Hindlimb muscle (tissue), 1 donor: Measurements from ENCODE around the gene DPEP2NB. TPM values are rescaled to one million over a fixed set of nuclear protein-coding genes. Genes with fewer than 3 reads are reported as not detected.
"Not testable (repeated sequence)": the region's sequence is repeated elsewhere in the genome, so short reads cannot be mapped to it uniquely, and the experiment has no call there.

Source experiments
- DNase-seq: peaks from one replicate; pipeline ENCODE4 v3.0.0-alpha.2; 2013
- polyA plus RNA-seq: library from polyadenylated mRNA; unstranded; fragments of 120-200 nt; gene quantifications from one replicate; pipeline ENCODE4 v1.2.1, GENCODE V29; 2013; ENCODE audit not compliant: insufficient read length

Gene DPEP2NB
- polyA plus RNA-seq: not detected

DNA sequence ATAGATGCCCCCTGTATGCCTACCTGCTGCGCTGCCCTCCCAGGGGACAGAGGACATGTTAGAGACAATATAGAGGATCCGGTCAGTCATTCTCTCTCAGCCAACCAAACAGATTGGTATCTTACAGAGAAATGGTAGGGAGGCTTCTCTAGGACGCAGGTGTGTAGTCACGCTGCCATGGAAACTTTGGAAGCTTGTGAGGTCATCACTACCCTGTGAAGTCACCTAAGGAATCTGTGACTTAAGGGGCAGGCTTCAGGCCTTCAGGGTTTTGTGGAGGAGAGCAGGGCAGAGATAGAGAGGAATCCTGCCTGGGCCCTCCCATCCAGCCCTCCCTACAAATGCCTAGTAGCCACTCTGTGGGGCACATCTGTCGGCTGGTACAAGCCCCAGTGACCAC, at the start of gene DPEP2NB:
Gene DPEP2NB, minus strand, starts transcription at position 231 of the 400 bp plus-strand sequence. Its CDS starts 141 bp downstream, at position 90.
- no peak for DNase-seq

- peak; percentile 40 for DNase-seq
These were observed 49.2 kb upstream of the DPEP2NB start for GRCh38 chr16:68064791-68065365.

DNA sequence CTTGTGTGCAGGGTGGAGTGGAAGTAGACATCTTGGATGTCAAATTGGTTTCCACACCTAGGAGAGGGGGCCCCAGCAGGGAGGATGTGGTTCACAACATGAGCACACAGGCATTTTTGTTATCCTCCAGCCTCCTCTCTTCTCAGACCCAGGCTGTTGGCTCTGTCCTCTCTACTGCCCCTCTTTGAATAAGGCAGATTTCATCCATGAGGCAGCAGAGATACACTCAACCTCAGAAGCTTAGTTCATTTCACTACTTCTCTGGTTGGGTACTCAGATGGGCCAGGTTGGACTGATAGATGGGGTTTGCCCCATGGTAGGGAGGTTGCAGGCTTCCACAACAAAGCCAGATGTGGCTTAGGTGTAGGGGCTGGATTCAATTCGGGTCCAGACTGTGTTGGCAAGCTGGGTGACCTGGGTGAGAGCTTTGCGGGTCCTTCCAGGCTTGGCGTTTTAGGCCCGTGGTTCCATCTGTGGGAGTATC, 47.2 kb upstream of the DPEP2NB start:
- no peak for DNase-seq

- DNase-seq: no peak
These were observed 45.7 kb upstream of the DPEP2NB start for GRCh38 chr16:68061396-68061795.

- DNase-seq: no peak
These were observed 44.1 kb upstream of the DPEP2NB start for GRCh38 chr16:68059804-68060203.

DNA sequence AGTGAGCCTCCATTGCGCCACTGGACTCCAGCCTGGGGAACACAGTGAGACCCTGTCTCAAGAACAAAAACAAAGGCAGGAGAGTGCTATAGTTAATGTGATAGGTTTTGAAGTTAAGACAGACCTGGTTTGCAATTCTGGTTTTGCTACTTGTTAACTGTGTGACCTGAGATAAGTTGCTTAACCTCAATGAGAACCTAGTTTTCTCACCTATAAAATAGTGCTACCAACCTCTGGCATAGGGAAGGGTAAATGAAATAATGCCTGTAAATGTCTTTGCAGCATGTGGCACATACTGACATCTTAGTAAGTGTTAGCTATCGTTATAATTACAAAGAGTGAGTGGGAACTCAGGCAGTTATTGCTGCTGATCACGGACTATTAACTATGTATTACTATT, 39.7 kb upstream of the DPEP2NB start:
- no peak for DNase-seq

GRCh38 chr16:68049449-68049848, 33.7 kb upstream of the DPEP2NB start:
- DNase-seq: no peak

- no peak for DNase-seq
These were observed 32.3 kb upstream of the DPEP2NB start for GRCh38 chr16:68047987-68048386.

DNA sequence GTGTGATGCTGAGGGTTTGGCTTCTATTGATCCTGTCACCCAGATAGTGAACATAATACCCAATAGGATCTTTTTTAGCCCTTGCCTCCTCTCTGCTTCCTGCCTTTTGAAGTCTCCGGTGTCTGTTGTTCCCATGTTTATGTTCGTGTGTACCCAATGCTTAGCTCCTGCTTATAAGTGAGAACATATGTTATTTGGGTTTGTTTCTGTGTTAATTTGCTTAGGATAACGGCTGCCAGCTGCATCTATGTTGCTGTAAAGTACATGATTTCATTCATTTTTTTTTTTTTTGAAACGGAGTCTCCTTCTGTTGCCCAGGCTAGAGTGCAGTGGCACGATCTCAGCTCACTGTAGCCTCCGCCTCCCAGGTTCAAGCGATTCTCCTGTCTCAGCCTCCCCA, 30.4 kb upstream of the DPEP2NB start:
- DNase-seq: no peak

DNA sequence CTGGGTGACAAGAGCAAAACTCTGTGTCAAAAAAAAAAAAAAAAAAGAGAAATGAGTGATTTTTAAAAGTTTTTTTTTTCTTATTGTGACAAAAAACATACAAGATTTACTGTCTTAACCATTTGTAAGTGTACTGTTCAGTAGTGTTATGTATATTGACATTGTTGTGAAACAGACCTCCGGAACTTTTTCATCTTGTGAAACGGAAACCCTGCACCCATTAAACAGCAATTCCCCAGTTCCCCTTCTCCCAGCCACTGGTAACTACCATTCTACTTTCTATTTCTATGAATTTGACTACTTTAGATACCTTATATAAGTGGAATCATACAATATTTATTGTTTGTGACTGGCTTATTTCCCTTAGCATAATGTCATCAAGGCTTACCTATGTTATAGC, 26.1 kb upstream of the DPEP2NB start:
- DNase-seq: no peak

- peak; percentile 44 for DNase-seq
These were observed 25.0 kb upstream of the DPEP2NB start for GRCh38 chr16:68040506-68041288.

DNA sequence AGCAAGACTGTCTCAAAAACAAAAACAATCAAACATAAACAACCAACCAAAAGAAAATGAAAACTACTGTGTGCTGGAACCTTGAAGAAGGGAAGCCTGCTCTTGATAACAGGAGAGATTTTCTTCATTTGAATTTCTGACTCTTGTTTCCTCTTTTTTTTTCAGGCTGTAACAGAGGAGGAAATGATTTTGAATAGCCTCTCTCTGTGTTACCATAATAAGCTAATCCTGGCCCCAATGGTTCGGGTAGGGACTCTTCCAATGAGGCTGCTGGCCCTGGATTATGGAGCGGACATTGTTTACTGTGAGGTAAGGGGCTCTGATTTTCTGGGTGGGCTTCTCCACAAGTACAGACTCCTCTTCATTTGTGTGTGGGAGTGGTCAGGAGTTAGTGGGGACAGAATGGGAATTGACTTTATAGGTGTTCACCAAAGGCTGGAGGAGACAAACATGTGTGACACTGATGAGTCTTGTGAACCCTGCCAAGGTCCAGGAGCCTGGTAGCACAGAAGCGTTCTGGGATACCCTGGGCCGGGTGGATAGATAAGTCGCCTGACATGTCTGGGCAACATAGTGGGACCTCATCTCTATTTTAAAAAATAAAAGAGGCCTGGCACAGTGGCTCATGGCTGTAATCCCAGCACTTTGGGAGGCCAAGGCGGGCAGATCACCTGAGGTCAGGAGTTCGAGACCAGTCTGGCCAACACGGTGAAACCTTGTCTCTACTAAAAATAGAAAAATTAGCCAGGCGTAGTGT, 22.3 kb upstream of the DPEP2NB start:
- DNase-seq: no peak

GRCh38 chr16:68035227-68035626, 19.5 kb upstream of the DPEP2NB start:
- no peak for DNase-seq

- no peak for DNase-seq
These were observed 17.4 kb upstream of the DPEP2NB start for GRCh38 chr16:68033101-68033500.

- DNase-seq: no peak
These were observed 16.2 kb upstream of the DPEP2NB start for GRCh38 chr16:68031951-68032350.

DNA sequence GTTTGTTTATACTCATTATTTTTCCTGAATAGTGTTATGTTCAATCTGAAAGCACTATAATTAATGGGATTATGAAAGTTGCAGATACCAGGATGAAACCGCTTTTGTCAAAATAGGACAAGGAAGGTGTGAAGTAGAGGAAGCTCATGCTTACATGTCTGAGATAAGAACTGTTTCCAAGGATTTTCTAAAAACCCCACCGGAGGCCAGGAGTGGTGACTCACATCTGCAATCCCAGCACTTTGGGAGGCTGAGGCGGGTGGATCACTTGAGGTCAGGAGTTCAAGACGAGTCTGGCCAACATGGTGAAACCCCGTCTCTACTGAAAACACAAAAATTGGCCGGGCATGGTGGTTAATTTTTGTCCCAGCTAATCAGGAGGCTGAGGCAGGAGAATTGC, 14.4 kb upstream of the DPEP2NB start:
- DNase-seq: not testable (repeated sequence)

GRCh38 chr16:68028996-68029395, 13.3 kb upstream of the DPEP2NB start:
- DNase-seq: no peak

GRCh38 chr16:68022728-68023537, 7.2 kb upstream of the DPEP2NB start, which contains the start of the genes DDX28 and DUS2:
Gene DDX28 (minus strand): TSS chr16:68023232. CDS start chr16:68023202, 30 bp downstream.
Gene DUS2 (plus strand): TSS chr16:68023284. CDS start chr16:68038024, 14,740 bp downstream.
- peak; percentile 97 for DNase-seq

GRCh38 chr16:68022278-68022727, 6.6 kb upstream of the DPEP2NB start:
- no peak for DNase-seq

DNA sequence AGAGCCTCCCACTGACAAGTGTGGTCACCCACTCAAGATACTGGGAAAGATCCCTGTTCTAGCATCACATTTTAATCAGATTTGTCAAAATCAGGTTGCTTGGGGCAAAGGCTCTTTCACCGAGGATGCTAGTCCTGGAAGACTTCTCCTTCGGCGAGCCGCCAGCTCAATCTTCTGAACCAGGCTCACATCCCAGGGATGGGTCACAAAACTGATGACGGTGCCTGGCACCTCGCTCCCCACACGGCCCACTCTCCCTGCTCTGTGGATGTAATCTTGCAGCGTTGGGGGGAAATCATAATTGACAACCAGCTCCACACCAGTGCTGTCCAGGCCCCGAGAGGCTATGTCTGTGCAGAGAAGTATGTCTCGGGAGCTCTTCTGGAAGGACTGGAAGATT, 5.8 kb upstream of the DPEP2NB start:
- DNase-seq: no peak

DNA sequence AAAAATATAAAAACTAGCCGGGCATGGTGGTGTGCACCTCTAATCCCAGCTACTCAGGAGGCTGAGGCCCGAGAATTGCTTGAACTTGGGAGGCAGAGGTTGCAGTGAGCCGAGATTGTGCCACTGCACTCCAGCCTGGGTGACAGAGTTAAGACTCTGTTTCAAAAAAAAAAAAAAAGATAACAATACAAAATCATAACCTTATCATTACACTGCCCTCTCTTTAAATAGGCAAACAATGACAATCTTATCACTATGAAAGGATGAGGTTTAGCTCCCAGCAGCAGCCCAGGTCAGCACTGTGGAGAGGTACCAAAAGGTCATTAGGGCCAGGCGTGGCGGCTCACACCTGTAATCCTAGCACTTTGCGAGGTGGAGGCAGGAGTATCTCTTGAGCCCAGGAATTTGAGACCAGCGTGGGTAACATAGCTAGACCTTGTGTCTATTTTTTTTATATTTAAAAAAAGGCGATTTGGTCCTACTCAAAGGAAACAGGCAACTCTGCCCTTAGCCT, 3.5 kb upstream of the DPEP2NB start:
- no peak for DNase-seq

DNA sequence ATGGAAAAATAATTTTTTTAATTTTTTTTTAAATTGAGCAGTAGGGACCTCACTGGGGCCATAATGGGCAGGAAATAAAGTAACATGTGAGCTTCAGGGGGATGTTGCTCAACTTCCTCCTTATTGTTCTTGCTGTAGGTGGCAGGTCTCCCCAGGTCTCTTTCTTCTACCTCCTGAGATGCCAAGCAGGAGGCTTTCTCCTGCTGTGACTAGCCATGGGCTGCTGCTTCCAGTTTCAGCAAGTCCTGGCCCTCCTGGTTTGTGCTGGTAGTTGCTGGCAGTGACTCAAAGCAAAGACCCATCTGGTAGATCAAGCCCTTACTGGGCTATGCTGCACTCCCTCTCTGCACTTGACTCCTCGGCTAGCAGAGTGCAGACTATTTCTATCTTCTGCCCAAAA, 2.3 kb downstream of the DPEP2NB start:
- DNase-seq: no peak
